Tibial nerve (tissue), 3 donors: ENCODE data around the gene SLC25A17.
"Not testable (repeated sequence)": the region's sequence is repeated elsewhere in the genome, so short reads cannot be mapped to it uniquely, and the experiment has no call there.

Experiments used
- POLR2A ChIP-seq, 2 donors: fragments of 450-650 bp; IDR thresholded peaks; one replicate each; pipeline ENCODE4 v1.6.1; 2017; ENCODE audit warnings: antibody characterized with exemption in 2 of 2, mild to moderate bottlenecking in 2 of 2, moderate library complexity in 2 of 2
- TF ChIP-seq, protein P1 (sequence below), 5 experiments: fragments of 200-600 bp in 3 of 5; fragments of 450-650 bp in 2 of 5; sonication (generic) in 3 of 5; IDR thresholded peaks; one replicate each; pipeline ENCODE4 v1.5.1; 2016 to 2019; ENCODE audit warnings: antibody characterized with exemption in 5 of 5, mild to moderate bottlenecking in 3 of 5, moderate library complexity in 2 of 5

DNA sequence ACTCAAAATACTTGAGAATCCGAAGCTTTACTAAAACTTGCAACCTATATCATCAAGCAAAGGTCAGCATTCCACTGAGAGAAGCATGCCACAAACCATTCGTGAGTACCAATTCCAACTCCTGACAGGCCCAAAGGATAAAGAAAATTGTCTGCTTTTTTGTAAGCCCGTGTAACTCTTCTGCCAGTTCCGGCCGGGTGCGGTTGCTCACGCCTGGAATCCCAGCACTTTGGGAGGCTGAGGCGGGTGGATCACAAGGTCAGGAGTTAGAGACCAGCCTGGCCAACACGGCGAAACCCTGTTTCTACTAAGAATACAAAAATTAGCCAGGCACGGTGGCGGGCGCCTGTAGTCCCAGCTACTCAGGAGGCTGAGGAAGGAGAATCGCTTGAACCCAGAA, 37.4 kb downstream of the SLC25A17 start:
- TF ChIP-seq, protein P1, sequence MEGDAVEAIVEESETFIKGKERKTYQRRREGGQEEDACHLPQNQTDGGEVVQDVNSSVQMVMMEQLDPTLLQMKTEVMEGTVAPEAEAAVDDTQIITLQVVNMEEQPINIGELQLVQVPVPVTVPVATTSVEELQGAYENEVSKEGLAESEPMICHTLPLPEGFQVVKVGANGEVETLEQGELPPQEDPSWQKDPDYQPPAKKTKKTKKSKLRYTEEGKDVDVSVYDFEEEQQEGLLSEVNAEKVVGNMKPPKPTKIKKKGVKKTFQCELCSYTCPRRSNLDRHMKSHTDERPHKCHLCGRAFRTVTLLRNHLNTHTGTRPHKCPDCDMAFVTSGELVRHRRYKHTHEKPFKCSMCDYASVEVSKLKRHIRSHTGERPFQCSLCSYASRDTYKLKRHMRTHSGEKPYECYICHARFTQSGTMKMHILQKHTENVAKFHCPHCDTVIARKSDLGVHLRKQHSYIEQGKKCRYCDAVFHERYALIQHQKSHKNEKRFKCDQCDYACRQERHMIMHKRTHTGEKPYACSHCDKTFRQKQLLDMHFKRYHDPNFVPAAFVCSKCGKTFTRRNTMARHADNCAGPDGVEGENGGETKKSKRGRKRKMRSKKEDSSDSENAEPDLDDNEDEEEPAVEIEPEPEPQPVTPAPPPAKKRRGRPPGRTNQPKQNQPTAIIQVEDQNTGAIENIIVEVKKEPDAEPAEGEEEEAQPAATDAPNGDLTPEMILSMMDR (IDR thresholded peaks at IDR 0.05) = not testable (repeated sequence)
- TF ChIP-seq POLR2A (IDR thresholded peaks at IDR 0.05) = not testable (repeated sequence)
